Measurements from ENCODE around the gene SLC35F3. TPM values are rescaled to one million over a fixed set of nuclear protein-coding genes. Genes with fewer than 3 reads are reported as not detected.

Gene SLC35F3
- total and polyA plus RNA-seq, 2 experiments from 2014 or later, result 1.0 to 3.2 TPM

GRCh38 chr1:233867028-233867427 is 37.4 kb upstream of the SLC35F3 start (continued):
- TF ChIP-seq ETS1 (IDR thresholded peaks at IDR 0.05) (no peak), ZNF462 (CRISPR knock-in tag; IDR thresholded peaks at IDR 0.05) (no peak), ZNF114 (CRISPR knock-in tag; IDR thresholded peaks at IDR 0.05) (no peak), NANOG (IDR thresholded peaks at IDR 0.05; ENCODE audit: borderline replicate concordance) (no peak)

- Mint-ChIP-seq H3K27me3 (ENCODE audit: insufficient read depth, low read depth, poor library complexity) (peaks cover 3% of the 10 kb centered on the region), H3K4me1 (no peaks in the 10 kb centered on the region), H3K27ac (no peak overlapping the region), H3K4me3 (no peak overlapping the region), H3K36me3 (ENCODE audit: low read depth) (peaks cover 25% of the 10 kb centered on the region), H3K9me3 (peaks cover 46% of the 10 kb centered on the region)
- no peaks in the 10 kb centered on the region for H3K27me3 ChIP-seq (ENCODE audit: insufficient read depth)
- H3K4me1 ChIP-seq (ENCODE audit: insufficient read depth), result no peaks in the 10 kb centered on the region
- DNase-seq (ENCODE audit: low spot score), result no peak
- no peak overlapping the region for H2AFZ ChIP-seq
- no peaks in the 10 kb centered on the region; the same call in 1 of the 2 replicates for H3K36me3 ChIP-seq (ENCODE audit: insufficient read depth)
- no peak overlapping the region for H3K27ac ChIP-seq (ENCODE audit: low read depth)
- ATAC-seq, result no peak
- no peak overlapping the region for H3K4me2 ChIP-seq
- no peak overlapping the region for H3K4me3 ChIP-seq
- no peaks in the 10 kb centered on the region for H4K20me1 ChIP-seq (replicated peaks; ENCODE audit: insufficient read depth)
- peaks cover 13% of the 10 kb centered on the region for H3K9me2 ChIP-seq (ENCODE audit: insufficient read depth)
- no peaks in the 10 kb centered on the region for H3K79me2 ChIP-seq (replicated peaks; ENCODE audit: insufficient read depth)
- no peaks in the 10 kb centered on the region for H3F3A ChIP-seq (replicated peaks; ENCODE audit: low read depth)
- TF ChIP-seq NANOG (IDR thresholded peaks at IDR 0.05; ENCODE audit: borderline replicate concordance), result no peak
- no peak for TF ChIP-seq ETS1 (IDR thresholded peaks at IDR 0.05)
- no peak for TF ChIP-seq JUNB (IDR thresholded peaks at IDR 0.05; ENCODE audit: unreplicated experiment)
- TF ChIP-seq STAT1 (IDR thresholded peaks at IDR 0.05; ENCODE audit: unreplicated experiment), result no peak
- TF ChIP-seq CREB1 (CRISPR knock-in tag; IDR thresholded peaks at IDR 0.05; ENCODE audit: low read depth), result no peak
- no peak for TF ChIP-seq CTCF (conservative IDR thresholded peaks at IDR 0.05; ENCODE audit: low read depth in 2 of 2)
- no peak for TF ChIP-seq ZNF331 (CRISPR knock-in tag; IDR thresholded peaks at IDR 0.05; ENCODE audit: low read depth)
- TF ChIP-seq EZH2phosphoT487 (IDR thresholded peaks at IDR 0.05; ENCODE audit: unreplicated experiment), result no peak
Measured at GRCh38 chr1:233868461-233868860, 36.0 kb upstream of the SLC35F3 start.
